ENCODE data around the gene RNF217.
A peak's percentile ranks its signal among the peaks of the same experiment; 100 is the strongest.

The RNF217 gene

GRCh38 chr6:125095580-125096301, 133.5 kb downstream of the RNF217 start:
- no peak for TF ChIP-seq CTCF (IDR thresholded peaks at IDR 0.05)
- Histone ChIP-seq H3K27ac (peak overlapping the region in 1 of 2 donors; percentile 0), H3K4me3 (no peak overlapping the region)
- DNase-seq (ENCODE audit: low spot score): no peak

GRCh38 chr6:125097186-125097585, 134.9 kb downstream of the RNF217 start:
- no peak for DNase-seq (ENCODE audit: low spot score)
- Histone ChIP-seq H3K4me3 (no peak overlapping the region), H3K27ac (no peak overlapping the region)
- no peak for TF ChIP-seq CTCF (IDR thresholded peaks at IDR 0.05)

- Histone ChIP-seq H3K27ac (no peak overlapping the region), H3K4me3 (no peak overlapping the region)
- no peak for DNase-seq (ENCODE audit: low spot score)
- no peak for TF ChIP-seq CTCF (IDR thresholded peaks at IDR 0.05)
These were observed 136.0 kb downstream of the RNF217 start for GRCh38 chr6:125098253-125098652.

- Histone ChIP-seq H3K4me3 (peak overlapping the region; percentile 77), H3K27ac (peak overlapping the region; percentile 3 to 79)
- peak; percentile 81 for DNase-seq (ENCODE audit: low spot score)
- TF ChIP-seq CTCF (IDR thresholded peaks at IDR 0.05): no peak
These were observed 137.2 kb downstream of the RNF217 start for GRCh38 chr6:125099211-125100073.

- H3K27ac ChIP-seq: peak overlapping the region; percentile 3 to 81
- no peak for DNase-seq (ENCODE audit: low spot score)
- no peak for TF ChIP-seq CTCF (IDR thresholded peaks at IDR 0.05)
- H3K4me3 ChIP-seq: peak overlapping the region; percentile 77
These were observed 137.9 kb downstream of the RNF217 start for GRCh38 chr6:125100074-125100652.

GRCh38 chr6:125101128-125101527, 138.9 kb downstream of the RNF217 start:
- TF ChIP-seq CTCF (IDR thresholded peaks at IDR 0.05): no peak
- no peak for DNase-seq (ENCODE audit: low spot score)
- Histone ChIP-seq H3K27ac (peak overlapping the region; percentile 47 to 81), H3K4me3 (no peak overlapping the region)
